ENCODE measurements around the gene HOXC6. TPM values are rescaled to one million over a fixed set of nuclear protein-coding genes. Genes with fewer than 3 reads are reported as not detected.

HOXC6 gene
- total and polyA plus RNA-seq, 7 donors: not detected

- H3K9me3 ChIP-seq: no peaks in the 10 kb centered on the region
- no peaks in the 10 kb centered on the region for H3K36me3 ChIP-seq
- intact Hi-C loops (cut with DNase I): no loop called here
- TF ChIP-seq CTCF (IDR thresholded peaks at IDR 0.05) (no peak), POLR2A (IDR thresholded peaks at IDR 0.05) (no peak), POLR2AphosphoS5 (IDR thresholded peaks at IDR 0.05) (no peak), EP300 (IDR thresholded peaks at IDR 0.05) (no peak)
- WGBS, 2 donors: 31 to 45% methylated on average over 8 of the region's 8 CpGs
- peaks cover 0 to 32% (median 28%) of the 10 kb centered on the region in 4 donors for H3K4me1 ChIP-seq
- peaks cover 68 to 100% (median 92%) of the 10 kb centered on the region in 3 donors for H3K27me3 ChIP-seq
- H3K27ac ChIP-seq: no peak overlapping the region
- no peak overlapping the region for H3K4me3 ChIP-seq
- DNase-seq: no peak
These were observed 19.7 kb downstream of the HOXC6 start for GRCh38 chr12:54047964-54048303.

GRCh38 chr12:54048406-54049093 is 20.3 kb downstream of the HOXC6 start:
- intact Hi-C loops (cut with DNase I): no loop called here
- Histone ChIP-seq H3K4me3 (no peak overlapping the region), H3K27ac (no peak overlapping the region), H3K4me1 (peaks cover 0 to 38% (median 34%) of the 10 kb centered on the region in 4 donors), H3K36me3 (no peaks in the 10 kb centered on the region), H3K27me3 (peaks cover 70 to 100% (median 92%) of the 10 kb centered on the region in 3 donors), H3K9me3 (no peaks in the 10 kb centered on the region)
- DNase-seq: no peak
- WGBS, 2 donors: 43 to 47% methylated on average over 3 of the region's 3 CpGs
- TF ChIP-seq POLR2A (IDR thresholded peaks at IDR 0.05) (no peak), CTCF (IDR thresholded peaks at IDR 0.05) (no peak)

- DNase-seq: no peak
- H3K27me3 ChIP-seq: peaks cover 70 to 100% (median 92%) of the 10 kb centered on the region in 3 donors
- H3K9me3 ChIP-seq: no peaks in the 10 kb centered on the region
- H3K4me3 ChIP-seq: no peak overlapping the region
- H3K36me3 ChIP-seq: no peaks in the 10 kb centered on the region
- 33 to 37% methylated on average over 6 of the region's 6 CpGs for WGBS, 2 donors
- intact Hi-C loops (cut with DNase I): no loop called here
- H3K27ac ChIP-seq: no peak overlapping the region
- TF ChIP-seq EP300 (IDR thresholded peaks at IDR 0.05): no peak
- TF ChIP-seq POLR2AphosphoS5 (IDR thresholded peaks at IDR 0.05): peak in 2 of 4 donors; percentile 23 to 29
- peaks cover 0 to 44% (median 39%) of the 10 kb centered on the region in 4 donors for H3K4me1 ChIP-seq
These were observed 20.9 kb downstream of the HOXC6 start for GRCh38 chr12:54049108-54049507.

- intact Hi-C loops (cut with DNase I): loop anchor here (5.0 kb wide), 2 partner anchors 77 to 142 kb away; no protein-coding TSS in a partner anchor
- no peak overlapping the region for H3K27ac ChIP-seq
- WGBS, 2 donors: 19 to 21% methylated on average over 2 of the region's 2 CpGs
- no peaks in the 10 kb centered on the region for H3K9me3 ChIP-seq
- peaks cover 62 to 99% (median 88%) of the 10 kb centered on the region in 3 donors for H3K27me3 ChIP-seq
- TF ChIP-seq EP300 (IDR thresholded peaks at IDR 0.05) (no peak), POLR2AphosphoS5 (IDR thresholded peaks at IDR 0.05) (no peak), CTCF (IDR thresholded peaks at IDR 0.05) (no peak), POLR2A (IDR thresholded peaks at IDR 0.05) (no peak)
- peaks cover 0 to 53% (median 45%) of the 10 kb centered on the region in 4 donors for H3K4me1 ChIP-seq
- H3K4me3 ChIP-seq: no peak overlapping the region
- DNase-seq: no peak
- H3K36me3 ChIP-seq: no peaks in the 10 kb centered on the region
These were observed 22.2 kb downstream of the HOXC6 start for GRCh38 chr12:54050482-54050810.

GRCh38 chr12:54051026-54051842 is 23.0 kb downstream of the HOXC6 start:
- H3K36me3 ChIP-seq: no peaks in the 10 kb centered on the region
- no peak overlapping the region for H3K4me3 ChIP-seq
- no peak for DNase-seq
- H3K27ac ChIP-seq: peak overlapping the region in 1 of 4 donors; percentile 59
- 21 to 22% methylated on average over 12 of the region's 12 CpGs for WGBS, 2 donors
- H3K27me3 ChIP-seq: peaks cover 56 to 96% (median 82%) of the 10 kb centered on the region in 3 donors
- no peak for TF ChIP-seq EP300 (IDR thresholded peaks at IDR 0.05)
- TF ChIP-seq POLR2A (IDR thresholded peaks at IDR 0.05): no peak
- TF ChIP-seq POLR2AphosphoS5 (IDR thresholded peaks at IDR 0.05): no peak
- TF ChIP-seq CTCF (IDR thresholded peaks at IDR 0.05): no peak
- intact Hi-C loops (cut with DNase I): loop anchor here (5.0 kb wide), 2 partner anchors 76 to 141 kb away; no protein-coding TSS in a partner anchor
- H3K9me3 ChIP-seq: no peaks in the 10 kb centered on the region
- peaks cover 0 to 53% (median 45%) of the 10 kb centered on the region in 4 donors for H3K4me1 ChIP-seq
